Natural killer cell treated with Interleukin-12 subunit alpha and Interleukin-12 subunit beta and Interleukin-15 and Interleukin-18, amount 100 ng/mL, for 72 hours (primary cell): ENCODE measurements around the gene EFNA2. TPM values are rescaled to one million over a fixed set of nuclear protein-coding genes. Genes with fewer than 3 reads are reported as not detected.

Experiments
- ATAC-seq, 2 donors: fragments of 150-1000 bp; cut with Tn5 transposase in 1 of 2; sonication (Bioruptor Pico), chemical (Tn5 transposase) in 1 of 2; 2 replicates each; pipeline ENCODE4 v1.10.0; 2021
- DNase-seq: peaks from one replicate; pipeline ENCODE4 v3.0.0; 2022; ENCODE audit warnings: low spot score
- H3K27ac Mint-ChIP-seq, 2 donors: 1 replicate in 1 of 2; 2 replicates in 1 of 2; pipeline ENCODE4 v1.8.0; 2022; ENCODE audit warnings: mixed read lengths in 2 of 2, mild to moderate bottlenecking in 1 of 2, moderate library complexity in 1 of 2
- H3K27me3 Mint-ChIP-seq, 2 donors: 1 replicate in 1 of 2; 2 replicates in 1 of 2; pipeline ENCODE4 v1.8.0; 2022; ENCODE audit warnings: mixed read lengths in 2 of 2
- H3K36me3 Mint-ChIP-seq: one replicate; pipeline ENCODE4 v1.8.0; 2022; ENCODE audit warnings: mixed read lengths
- H3K4me1 Mint-ChIP-seq, 2 donors: 1 replicate in 1 of 2; 2 replicates in 1 of 2; pipeline ENCODE4 v1.8.0; 2022; ENCODE audit warnings: low read depth in 2 of 2, mixed read lengths in 2 of 2, mild to moderate bottlenecking in 1 of 2
- H3K4me3 Mint-ChIP-seq: one replicate; pipeline ENCODE4 v1.8.0; 2022; ENCODE audit warnings: mixed read lengths
- H3K9me3 Mint-ChIP-seq: 2 replicates; pipeline ENCODE4 v1.8.0; 2022; ENCODE audit warnings: mixed read lengths
- total RNA-seq, 2 donors: library from RNA; stranded (reverse); gene quantifications; one replicate each; pipeline ENCODE4 v1.2.3, GENCODE V29; 2022

Gene EFNA2
- total RNA-seq, 2 donors from 2014 or later = not detected

- no peak overlapping the region for H3K4me3 Mint-ChIP-seq
- H3K4me1 Mint-ChIP-seq = peaks cover 11 to 16% of the 10 kb centered on the region in 2 donors
Measured at GRCh38 chr19:1284293-1284978, 1.2 kb upstream of the EFNA2 start.

GRCh38 chr19:1284979-1285736 is 515 bp upstream of the EFNA2 start:
- no peaks in the 10 kb centered on the region for H3K9me3 Mint-ChIP-seq
- H3K27ac Mint-ChIP-seq = no peak overlapping the region
- ATAC-seq (no peak), DNase-seq (no peak)
- H3K36me3 Mint-ChIP-seq = no peaks in the 10 kb centered on the region
- H3K27me3 Mint-ChIP-seq = peaks cover 13 to 14% of the 10 kb centered on the region in 2 donors
- H3K4me3 Mint-ChIP-seq = no peak overlapping the region
- H3K4me1 Mint-ChIP-seq = peaks cover 4 to 10% of the 10 kb centered on the region in 2 donors

More at GRCh38 chr19:1284293-1284978, 1.2 kb upstream of the EFNA2 start:
- Mint-ChIP-seq H3K36me3 (no peaks in the 10 kb centered on the region), H3K27ac (no peak overlapping the region), H3K27me3 (peaks cover 13 to 14% of the 10 kb centered on the region in 2 donors), H3K9me3 (no peaks in the 10 kb centered on the region)
- DNase-seq = no peak
- ATAC-seq = no peak

- Mint-ChIP-seq H3K4me1 (peaks cover 0 to 8% of the 10 kb centered on the region in 2 donors), H3K36me3 (no peaks in the 10 kb centered on the region), H3K27me3 (peaks cover 13 to 14% of the 10 kb centered on the region in 2 donors), H3K4me3 (peak overlapping the region; percentile 48), H3K27ac (no peak overlapping the region), H3K9me3 (no peaks in the 10 kb centered on the region)
- no peak for ATAC-seq
- no peak for DNase-seq
Measured at GRCh38 chr19:1286487-1287353, 1.0 kb downstream of the EFNA2 start.

- peaks cover 0 to 8% of the 10 kb centered on the region in 2 donors for H3K4me1 Mint-ChIP-seq
- no peak overlapping the region for H3K4me3 Mint-ChIP-seq
- no peak overlapping the region for H3K27ac Mint-ChIP-seq
- ATAC-seq = no peak
- no peak for DNase-seq
- no peaks in the 10 kb centered on the region for H3K36me3 Mint-ChIP-seq
- H3K9me3 Mint-ChIP-seq = no peaks in the 10 kb centered on the region
- H3K27me3 Mint-ChIP-seq = peaks cover 13 to 18% of the 10 kb centered on the region in 2 donors
Measured at GRCh38 chr19:1287354-1288225, 1.9 kb downstream of the EFNA2 start.

GRCh38 chr19:1288226-1288612 is 2.5 kb downstream of the EFNA2 start:
- no peaks in the 10 kb centered on the region for H3K36me3 Mint-ChIP-seq
- peaks cover 0 to 8% of the 10 kb centered on the region in 2 donors for H3K4me1 Mint-ChIP-seq
- H3K27me3 Mint-ChIP-seq = peaks cover 13 to 19% of the 10 kb centered on the region in 2 donors
- no peak for DNase-seq
- H3K9me3 Mint-ChIP-seq = no peaks in the 10 kb centered on the region
- no peak overlapping the region for H3K4me3 Mint-ChIP-seq
- H3K27ac Mint-ChIP-seq = no peak overlapping the region
- ATAC-seq = no peak

GRCh38 chr19:1288833-1289685 is 3.4 kb downstream of the EFNA2 start:
- Mint-ChIP-seq H3K9me3 (no peaks in the 10 kb centered on the region), H3K36me3 (no peaks in the 10 kb centered on the region), H3K4me3 (no peak overlapping the region), H3K27me3 (peaks cover 11 to 18% of the 10 kb centered on the region in 2 donors), H3K4me1 (peaks cover 0 to 8% of the 10 kb centered on the region in 2 donors), H3K27ac (no peak overlapping the region)
- ATAC-seq (peak in 1 of 2 donors; percentile 1), DNase-seq (no peak)

GRCh38 chr19:1289686-1290025 is 4.0 kb downstream of the EFNA2 start:
- no peaks in the 10 kb centered on the region for H3K36me3 Mint-ChIP-seq
- H3K27me3 Mint-ChIP-seq = peaks cover 5 to 16% of the 10 kb centered on the region in 2 donors
- DNase-seq (no peak), ATAC-seq (no peak)
- H3K27ac Mint-ChIP-seq = no peak overlapping the region
- H3K4me3 Mint-ChIP-seq = no peak overlapping the region
- no peaks in the 10 kb centered on the region for H3K9me3 Mint-ChIP-seq
- peaks cover 0 to 6% of the 10 kb centered on the region in 2 donors for H3K4me1 Mint-ChIP-seq

GRCh38 chr19:1290196-1290702 is 4.6 kb downstream of the EFNA2 start:
- Mint-ChIP-seq H3K4me3 (no peak overlapping the region), H3K27ac (no peak overlapping the region), H3K36me3 (no peaks in the 10 kb centered on the region), H3K4me1 (peaks cover 0 to 5% of the 10 kb centered on the region in 2 donors), H3K27me3 (peaks cover 0 to 13% of the 10 kb centered on the region in 2 donors), H3K9me3 (no peaks in the 10 kb centered on the region)
- DNase-seq (no peak), ATAC-seq (no peak)

- Mint-ChIP-seq H3K4me3 (no peak overlapping the region), H3K36me3 (no peaks in the 10 kb centered on the region), H3K9me3 (no peaks in the 10 kb centered on the region), H3K27me3 (peaks cover 0 to 13% of the 10 kb centered on the region in 2 donors), H3K27ac (no peak overlapping the region), H3K4me1 (peaks cover 0 to 5% of the 10 kb centered on the region in 2 donors)
- DNase-seq = no peak
- ATAC-seq = no peak
Measured at GRCh38 chr19:1290703-1291651, 5.3 kb downstream of the EFNA2 start.

GRCh38 chr19:1291761-1292418 is 6.2 kb downstream of the EFNA2 start:
- Mint-ChIP-seq H3K9me3 (no peaks in the 10 kb centered on the region), H3K4me3 (no peak overlapping the region), H3K27ac (no peak overlapping the region), H3K36me3 (no peaks in the 10 kb centered on the region), H3K27me3 (peaks cover 0 to 10% of the 10 kb centered on the region in 2 donors), H3K4me1 (peaks cover 0 to 2% of the 10 kb centered on the region in 2 donors)
- no peak for ATAC-seq
- no peak for DNase-seq
